ENCODE results near the gene ZDHHC22. TPM values are rescaled to one million over a fixed set of nuclear protein-coding genes. Genes with fewer than 3 reads are reported as not detected.

Gene ZDHHC22
- total and polyA plus RNA-seq, 4 donors, result not detected

DNA sequence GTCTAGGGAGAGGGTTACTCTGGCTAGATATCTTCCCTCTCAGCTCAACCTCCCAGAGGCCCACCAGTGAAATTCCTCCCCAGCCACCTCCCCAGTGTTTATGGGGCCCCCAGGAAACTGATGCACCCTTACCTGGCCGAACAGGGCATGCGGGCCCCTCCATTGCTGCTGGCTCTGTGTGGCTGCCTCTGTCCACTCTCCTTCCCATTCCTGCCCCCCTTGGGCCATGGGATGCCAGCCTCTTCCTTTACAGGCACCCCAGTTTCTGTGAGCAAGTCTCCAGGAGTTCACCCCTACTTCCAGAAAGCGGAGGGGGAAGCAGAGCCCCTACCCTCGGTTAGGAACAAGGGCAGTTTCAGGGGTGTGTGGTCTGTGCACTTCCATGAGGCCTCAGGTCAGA is 19.4 kb upstream of the ZDHHC22 start:
- Histone ChIP-seq H3K27ac (ENCODE audit: low read depth in 1 of 2, low read length in 2 of 2) (no peak overlapping the region), H3K9me3 (ENCODE audit: control insufficient read depth, low read length) (no peaks in the 10 kb centered on the region), H3K4me1 (ENCODE audit: control insufficient read depth in 1 of 2, insufficient read depth in 2 of 2, low read length in 2 of 2) (no peaks in the 10 kb centered on the region), H3K4me3 (ENCODE audit: low read length in 2 of 2) (no peak overlapping the region), H3K27me3 (ENCODE audit: control insufficient read depth in 1 of 2, insufficient read depth in 2 of 2, low read length in 1 of 2) (no peaks in the 10 kb centered on the region), H3K36me3 (ENCODE audit: control insufficient read depth in 1 of 2, insufficient read depth in 2 of 2, low read length in 1 of 2) (no peaks in the 10 kb centered on the region)
- WGBS, 2 donors, result 76 to 81% methylated on average over 4 of the region's 4 CpGs
- no peak for DNase-seq
- ATAC-seq (ENCODE audit: low FRiP score), result peak; percentile 45
- intact Hi-C loops (cut with DNase I), result no loop called here

DNA sequence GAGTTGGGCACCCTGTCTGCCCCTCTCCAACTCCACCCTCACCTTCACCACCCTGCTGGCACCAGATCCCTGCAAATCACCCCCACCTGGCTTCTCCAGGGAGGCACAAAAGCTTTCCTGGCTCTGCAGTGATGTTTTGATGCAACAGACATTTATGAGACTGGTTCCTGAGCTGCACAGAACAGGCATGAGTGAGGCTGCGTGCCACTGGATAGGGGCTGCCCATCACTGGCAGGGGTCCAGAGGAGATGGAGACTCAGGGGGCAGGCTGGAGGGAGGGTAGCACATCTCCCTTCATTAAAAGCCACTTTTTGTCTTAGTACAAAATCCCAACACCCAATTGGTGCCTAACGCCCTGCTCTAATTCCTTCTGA is 17.3 kb upstream of the ZDHHC22 start:
- Histone ChIP-seq H3K4me1 (ENCODE audit: control insufficient read depth in 1 of 2, insufficient read depth in 2 of 2, low read length in 2 of 2) (no peaks in the 10 kb centered on the region), H3K27ac (ENCODE audit: low read depth in 1 of 2, low read length in 2 of 2) (no peak overlapping the region), H3K4me3 (ENCODE audit: low read length in 2 of 2) (no peak overlapping the region), H3K9me3 (ENCODE audit: control insufficient read depth, low read length) (no peaks in the 10 kb centered on the region), H3K27me3 (ENCODE audit: control insufficient read depth in 1 of 2, insufficient read depth in 2 of 2, low read length in 1 of 2) (no peaks in the 10 kb centered on the region), H3K36me3 (ENCODE audit: control insufficient read depth in 1 of 2, insufficient read depth in 2 of 2, low read length in 1 of 2) (no peaks in the 10 kb centered on the region)
- intact Hi-C loops (cut with DNase I), result loop anchor here in 1 of 2 donors (10.0 kb wide), 1 partner anchor 586 kb away; no protein-coding TSS in a partner anchor
- ATAC-seq (ENCODE audit: low FRiP score) (no peak), DNase-seq (no peak)
- WGBS, 2 donors, result 57 to 73% methylated on average over 2 of the region's 2 CpGs

DNA sequence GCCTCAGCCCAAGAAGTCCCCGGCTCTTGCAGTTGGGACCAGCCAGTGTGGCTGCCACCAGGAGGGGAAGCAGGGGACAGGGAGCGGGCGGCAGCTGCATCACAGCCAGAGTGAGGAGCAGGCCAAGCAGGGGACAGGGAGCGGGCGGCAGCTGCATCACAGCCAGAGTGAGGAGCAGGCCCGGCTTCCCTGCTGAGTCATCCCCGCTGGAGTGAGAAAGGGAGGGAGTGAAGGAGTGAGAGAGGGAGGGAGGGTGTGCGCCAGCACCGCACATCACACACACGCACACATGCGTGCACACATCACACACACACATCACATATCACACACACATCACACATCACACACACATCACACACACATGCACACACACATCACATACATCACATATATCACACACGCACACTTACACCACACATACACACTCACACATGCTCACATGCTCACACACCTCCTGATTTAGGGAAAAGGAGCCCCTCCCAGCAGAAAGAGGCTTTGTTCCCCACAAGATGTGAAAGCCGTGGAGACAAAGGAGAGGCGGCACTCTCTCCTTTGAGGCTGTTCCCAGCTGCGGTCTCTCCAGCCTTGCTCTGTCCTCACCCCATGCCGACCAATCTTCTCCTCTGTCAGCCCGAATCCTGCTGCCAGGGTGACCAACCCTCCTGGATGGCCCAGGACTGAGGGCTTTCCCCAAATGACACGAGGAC is 16.7 kb upstream of the ZDHHC22 start:
- peaks cover 2% of the 10 kb centered on the region for H3K9me3 ChIP-seq (ENCODE audit: control insufficient read depth, low read length)
- DNase-seq (peak; percentile 68 to 83), ATAC-seq (ENCODE audit: low FRiP score) (peak; percentile 87)
- H3K27ac ChIP-seq (ENCODE audit: low read depth in 1 of 2, low read length in 2 of 2), result no peak overlapping the region
- H3K36me3 ChIP-seq (ENCODE audit: control insufficient read depth in 1 of 2, insufficient read depth in 2 of 2, low read length in 1 of 2), result no peaks in the 10 kb centered on the region
- H3K4me3 ChIP-seq (ENCODE audit: low read length in 2 of 2), result no peak overlapping the region
- intact Hi-C loops (cut with DNase I), result loop anchor here in 1 of 2 donors (10.0 kb wide), 1 partner anchor 586 kb away; no protein-coding TSS in a partner anchor
- no peaks in the 10 kb centered on the region for H3K4me1 ChIP-seq (ENCODE audit: control insufficient read depth in 1 of 2, insufficient read depth in 2 of 2, low read length in 2 of 2)
- H3K27me3 ChIP-seq (ENCODE audit: control insufficient read depth in 1 of 2, insufficient read depth in 2 of 2, low read length in 1 of 2), result no peaks in the 10 kb centered on the region
- WGBS, 2 donors, result 6% methylated on average over 17 to 18 of the region's 18 CpGs

DNA sequence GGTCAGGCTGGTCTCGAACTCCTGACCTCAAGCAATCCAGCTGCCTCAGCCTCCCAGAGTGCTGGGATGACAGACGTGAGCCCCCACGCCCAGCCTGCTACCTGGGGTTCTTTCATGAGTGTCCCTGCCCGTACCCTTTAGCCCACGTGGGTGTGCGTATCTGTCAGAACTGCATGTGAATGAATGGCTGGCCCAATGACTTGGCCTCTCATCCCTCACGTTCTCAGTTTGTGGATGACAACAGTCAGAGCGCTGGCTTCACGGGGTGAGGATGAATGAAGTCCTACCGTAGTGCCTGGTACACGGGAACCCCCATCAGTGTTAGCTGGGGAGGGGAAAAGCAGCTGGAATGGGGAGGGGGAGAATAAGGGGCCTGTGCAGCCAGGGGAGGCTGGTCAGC is 16.1 kb upstream of the ZDHHC22 start:
- DNase-seq (no peak), ATAC-seq (ENCODE audit: low FRiP score) (no peak)
- peaks cover 2% of the 10 kb centered on the region for H3K9me3 ChIP-seq (ENCODE audit: control insufficient read depth, low read length)
- no peaks in the 10 kb centered on the region for H3K4me1 ChIP-seq (ENCODE audit: control insufficient read depth in 1 of 2, insufficient read depth in 2 of 2, low read length in 2 of 2)
- H3K4me3 ChIP-seq (ENCODE audit: low read length in 2 of 2), result no peak overlapping the region
- intact Hi-C loops (cut with DNase I), result loop anchor here in 1 of 2 donors (10.0 kb wide), 1 partner anchor 587 kb away; no protein-coding TSS in a partner anchor
- no peaks in the 10 kb centered on the region for H3K27me3 ChIP-seq (ENCODE audit: control insufficient read depth in 1 of 2, insufficient read depth in 2 of 2, low read length in 1 of 2)
- H3K27ac ChIP-seq (ENCODE audit: low read depth in 1 of 2, low read length in 2 of 2), result no peak overlapping the region
- 47 to 55% methylated on average over 11 of the region's 11 CpGs for WGBS, 2 donors
- H3K36me3 ChIP-seq (ENCODE audit: control insufficient read depth in 1 of 2, insufficient read depth in 2 of 2, low read length in 1 of 2), result no peaks in the 10 kb centered on the region

DNA sequence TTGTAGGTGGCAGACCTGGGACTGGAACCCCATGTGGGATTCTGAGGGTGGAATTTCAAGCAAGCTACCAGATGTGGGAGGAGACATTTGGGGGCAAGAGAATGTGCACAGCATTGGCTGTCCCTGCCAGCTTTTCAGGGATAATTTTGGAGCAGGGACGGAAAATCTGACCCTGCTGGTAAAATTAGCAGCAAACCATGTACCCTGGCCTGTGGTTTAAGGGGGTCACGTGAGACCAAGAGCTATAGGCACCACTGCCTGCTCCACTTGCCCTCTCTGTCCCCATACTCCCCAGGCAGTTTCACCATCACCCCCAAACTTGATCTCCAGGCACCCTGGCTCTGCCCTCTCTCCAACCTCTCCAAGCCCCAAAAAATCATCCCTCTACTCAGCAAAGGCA is 13.5 kb upstream of the ZDHHC22 start:
- Histone ChIP-seq H3K4me1 (ENCODE audit: control insufficient read depth in 1 of 2, insufficient read depth in 2 of 2, low read length in 2 of 2) (no peaks in the 10 kb centered on the region), H3K27ac (ENCODE audit: low read depth in 1 of 2, low read length in 2 of 2) (no peak overlapping the region), H3K27me3 (ENCODE audit: control insufficient read depth in 1 of 2, insufficient read depth in 2 of 2, low read length in 1 of 2) (no peaks in the 10 kb centered on the region), H3K36me3 (ENCODE audit: control insufficient read depth in 1 of 2, insufficient read depth in 2 of 2, low read length in 1 of 2) (no peaks in the 10 kb centered on the region), H3K9me3 (ENCODE audit: control insufficient read depth, low read length) (peaks cover 2% of the 10 kb centered on the region), H3K4me3 (ENCODE audit: low read length in 2 of 2) (no peak overlapping the region)
- ATAC-seq (ENCODE audit: low FRiP score) (no peak), DNase-seq (no peak)
- WGBS, 2 donors, result 10 to 23% methylated on average over 2 of the region's 2 CpGs
- intact Hi-C loops (cut with DNase I), result loop anchor here in 1 of 2 donors (10.0 kb wide), 1 partner anchor 590 kb away; no protein-coding TSS in a partner anchor

DNA sequence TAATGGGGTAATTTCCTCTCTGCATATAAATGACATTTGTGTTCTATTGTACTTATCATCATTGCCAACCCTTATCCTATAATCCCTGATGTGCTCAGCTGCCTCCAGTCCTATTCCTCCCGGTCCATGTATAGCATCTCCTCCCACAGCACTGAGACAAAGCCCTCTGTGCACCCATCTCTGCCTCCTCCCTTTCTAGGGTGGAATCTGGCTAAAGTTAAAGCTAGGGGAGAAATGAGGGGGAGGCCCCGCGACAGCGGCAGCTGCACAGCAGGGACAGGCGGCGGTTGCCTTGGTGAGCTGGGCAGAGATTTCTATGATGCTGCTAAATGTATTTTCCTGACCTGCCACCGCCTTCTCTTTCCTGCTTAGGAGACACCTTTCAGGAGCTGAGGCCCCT is 12.8 kb upstream of the ZDHHC22 start:
- ATAC-seq (ENCODE audit: low FRiP score) (no peak), DNase-seq (no peak)
- H3K9me3 ChIP-seq (ENCODE audit: control insufficient read depth, low read length), result peaks cover 2% of the 10 kb centered on the region
- no peaks in the 10 kb centered on the region for H3K36me3 ChIP-seq (ENCODE audit: control insufficient read depth in 1 of 2, insufficient read depth in 2 of 2, low read length in 1 of 2)
- intact Hi-C loops (cut with DNase I), result loop anchor here (5.0 to 10.0 kb wide), 2 partner anchors 163 to 590 kb away; no protein-coding TSS in a partner anchor
- no peaks in the 10 kb centered on the region for H3K4me1 ChIP-seq (ENCODE audit: control insufficient read depth in 1 of 2, insufficient read depth in 2 of 2, low read length in 2 of 2)
- WGBS, 2 donors, result 57 to 72% methylated on average over 7 of the region's 7 CpGs
- no peak overlapping the region for H3K4me3 ChIP-seq (ENCODE audit: low read length in 2 of 2)
- H3K27ac ChIP-seq (ENCODE audit: low read depth in 1 of 2, low read length in 2 of 2), result no peak overlapping the region
- H3K27me3 ChIP-seq (ENCODE audit: control insufficient read depth in 1 of 2, insufficient read depth in 2 of 2, low read length in 1 of 2), result no peaks in the 10 kb centered on the region

DNA sequence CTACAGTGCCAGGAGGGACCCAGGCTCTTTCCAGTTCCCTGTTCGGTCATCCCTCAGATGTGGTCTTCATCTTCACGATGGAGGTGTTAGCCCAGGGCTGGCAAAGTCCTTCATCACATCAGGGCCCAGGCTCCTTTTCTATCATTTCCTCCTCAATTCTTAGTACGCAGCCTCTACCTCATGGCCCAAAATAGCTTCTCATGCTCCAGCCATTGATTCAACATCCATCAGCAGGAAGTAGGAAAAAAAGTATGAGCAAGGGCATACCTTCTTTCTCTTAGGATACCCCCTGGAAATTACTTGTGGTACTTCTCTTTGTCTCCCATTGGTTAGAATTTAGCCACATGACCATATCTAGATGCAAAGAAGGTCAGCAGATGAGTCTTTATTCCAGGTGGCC is 12.2 kb upstream of the ZDHHC22 start:
- no peaks in the 10 kb centered on the region for H3K36me3 ChIP-seq (ENCODE audit: control insufficient read depth in 1 of 2, insufficient read depth in 2 of 2, low read length in 1 of 2)
- intact Hi-C loops (cut with DNase I), result loop anchor here (5.0 to 10.0 kb wide), 2 partner anchors 163 to 591 kb away; no protein-coding TSS in a partner anchor
- H3K27me3 ChIP-seq (ENCODE audit: control insufficient read depth in 1 of 2, insufficient read depth in 2 of 2, low read length in 1 of 2), result no peaks in the 10 kb centered on the region
- no peak for ATAC-seq (ENCODE audit: low FRiP score)
- H3K4me3 ChIP-seq (ENCODE audit: low read length in 2 of 2), result no peak overlapping the region
- DNase-seq, result no peak
- no peak overlapping the region for H3K27ac ChIP-seq (ENCODE audit: low read depth in 1 of 2, low read length in 2 of 2)
- H3K9me3 ChIP-seq (ENCODE audit: control insufficient read depth, low read length), result peaks cover 2% of the 10 kb centered on the region
- WGBS, 2 donors, result 88 to 95% methylated on average over 3 of the region's 3 CpGs
- no peaks in the 10 kb centered on the region for H3K4me1 ChIP-seq (ENCODE audit: control insufficient read depth in 1 of 2, insufficient read depth in 2 of 2, low read length in 2 of 2)

DNA sequence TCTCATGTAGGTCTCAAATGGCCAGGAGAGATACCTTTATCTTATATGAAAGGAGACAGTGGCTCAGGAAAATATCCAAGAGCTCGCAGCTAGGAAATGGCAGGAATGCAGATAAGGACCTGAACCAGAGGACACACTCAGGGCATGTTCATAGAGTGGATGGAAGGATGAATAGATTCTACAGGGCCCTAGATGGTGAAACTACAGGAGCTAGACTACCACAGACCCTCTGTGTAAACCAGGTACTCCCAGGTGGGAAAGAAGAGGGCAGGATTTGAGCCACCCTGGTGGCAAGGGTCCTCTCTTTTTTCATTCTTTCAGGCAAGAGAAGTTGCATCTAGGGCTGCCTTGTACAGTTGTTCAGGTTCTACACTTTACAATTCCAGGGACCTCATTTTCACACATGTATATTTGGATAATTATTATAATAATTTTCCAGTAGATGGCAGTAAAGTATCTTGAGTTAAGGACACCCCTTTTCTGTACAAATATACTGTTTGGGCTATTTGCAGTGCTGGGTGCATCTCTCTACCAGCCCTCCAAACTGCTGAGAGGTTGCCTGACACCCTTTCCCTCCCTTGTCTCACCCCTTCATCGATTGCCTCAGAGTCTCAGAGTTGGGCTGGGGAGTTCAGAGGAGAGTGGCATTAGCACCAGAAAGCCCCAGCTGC is 10.5 kb upstream of the ZDHHC22 start:
- H3K27ac ChIP-seq (ENCODE audit: low read depth in 1 of 2, low read length in 2 of 2), result no peak overlapping the region
- DNase-seq, result no peak
- no peaks in the 10 kb centered on the region for H3K36me3 ChIP-seq (ENCODE audit: control insufficient read depth in 1 of 2, insufficient read depth in 2 of 2, low read length in 1 of 2)
- no peak for ATAC-seq (ENCODE audit: low FRiP score)
- H3K27me3 ChIP-seq (ENCODE audit: control insufficient read depth in 1 of 2, insufficient read depth in 2 of 2, low read length in 1 of 2), result no peaks in the 10 kb centered on the region
- no peak overlapping the region for H3K4me3 ChIP-seq (ENCODE audit: low read length in 2 of 2)
- H3K4me1 ChIP-seq (ENCODE audit: control insufficient read depth in 1 of 2, insufficient read depth in 2 of 2, low read length in 2 of 2), result no peaks in the 10 kb centered on the region
- intact Hi-C loops (cut with DNase I), result loop anchor here (5.0 to 10.0 kb wide), 2 partner anchors 165 to 593 kb away; no protein-coding TSS in a partner anchor
- peaks cover 2% of the 10 kb centered on the region for H3K9me3 ChIP-seq (ENCODE audit: control insufficient read depth, low read length)
- WGBS, 2 donors, result 39 to 42% methylated on average over 2 of the region's 2 CpGs
